ENCODE results near the gene MEIS1.

The MEIS1 gene

DNA sequence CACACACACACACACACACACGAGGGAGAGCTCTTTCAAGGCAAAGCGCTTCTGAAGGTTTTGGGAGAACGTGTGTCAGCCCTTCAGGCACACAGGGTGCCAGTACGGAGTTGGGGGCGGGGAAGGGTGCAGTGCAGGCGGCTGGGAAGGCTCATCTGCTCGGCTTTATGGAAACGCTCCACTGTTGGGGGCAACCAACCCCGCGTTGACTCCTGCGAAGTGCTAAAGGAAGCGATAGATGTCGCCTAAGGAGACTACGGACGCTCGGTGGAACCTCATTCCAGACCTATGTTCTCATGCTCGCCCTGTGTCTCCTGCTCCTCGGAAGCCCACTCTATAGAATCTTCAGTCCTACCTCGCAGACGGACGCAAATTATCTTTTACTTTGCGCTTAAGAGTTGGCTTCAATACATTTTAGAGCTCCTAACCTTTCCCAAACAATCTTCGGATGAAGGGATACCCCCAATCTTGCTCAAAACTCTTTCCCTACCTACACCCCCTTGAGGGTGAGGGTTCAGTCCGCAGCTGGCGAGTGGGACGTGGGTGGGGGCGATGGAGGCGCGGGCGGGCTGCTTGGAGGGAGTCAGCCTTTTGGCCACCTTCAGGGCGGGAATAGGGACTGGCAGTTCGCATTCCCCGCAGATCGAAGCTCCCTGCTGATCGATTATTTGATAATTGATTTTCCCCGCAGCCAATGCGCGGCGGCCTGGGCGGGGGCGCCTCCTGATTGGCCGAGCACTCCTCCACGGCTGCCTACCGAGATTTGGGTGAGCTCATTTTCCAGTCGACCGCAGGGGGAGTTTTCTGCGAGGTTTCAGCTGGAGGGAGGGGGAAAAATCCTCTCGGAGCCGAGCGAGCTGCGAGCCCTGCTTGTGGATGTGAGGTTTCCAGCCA lies 1.9 kb upstream of the MEIS1 start:
- no peak for DNase-seq

DNA sequence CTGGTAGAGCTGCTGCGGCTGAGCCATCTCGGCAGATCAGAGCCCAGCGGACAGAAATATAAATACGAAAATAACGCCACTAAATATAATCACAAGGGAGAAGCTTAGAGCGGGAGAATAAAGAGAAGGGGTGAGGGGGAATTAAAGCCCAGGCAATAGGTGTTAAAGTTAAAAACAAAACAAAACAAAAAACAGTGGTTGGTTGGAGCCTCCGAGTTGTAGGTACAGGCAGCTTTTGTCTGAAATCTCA lies 1.3 kb upstream of the MEIS1 start:
- no peak for DNase-seq

DNA sequence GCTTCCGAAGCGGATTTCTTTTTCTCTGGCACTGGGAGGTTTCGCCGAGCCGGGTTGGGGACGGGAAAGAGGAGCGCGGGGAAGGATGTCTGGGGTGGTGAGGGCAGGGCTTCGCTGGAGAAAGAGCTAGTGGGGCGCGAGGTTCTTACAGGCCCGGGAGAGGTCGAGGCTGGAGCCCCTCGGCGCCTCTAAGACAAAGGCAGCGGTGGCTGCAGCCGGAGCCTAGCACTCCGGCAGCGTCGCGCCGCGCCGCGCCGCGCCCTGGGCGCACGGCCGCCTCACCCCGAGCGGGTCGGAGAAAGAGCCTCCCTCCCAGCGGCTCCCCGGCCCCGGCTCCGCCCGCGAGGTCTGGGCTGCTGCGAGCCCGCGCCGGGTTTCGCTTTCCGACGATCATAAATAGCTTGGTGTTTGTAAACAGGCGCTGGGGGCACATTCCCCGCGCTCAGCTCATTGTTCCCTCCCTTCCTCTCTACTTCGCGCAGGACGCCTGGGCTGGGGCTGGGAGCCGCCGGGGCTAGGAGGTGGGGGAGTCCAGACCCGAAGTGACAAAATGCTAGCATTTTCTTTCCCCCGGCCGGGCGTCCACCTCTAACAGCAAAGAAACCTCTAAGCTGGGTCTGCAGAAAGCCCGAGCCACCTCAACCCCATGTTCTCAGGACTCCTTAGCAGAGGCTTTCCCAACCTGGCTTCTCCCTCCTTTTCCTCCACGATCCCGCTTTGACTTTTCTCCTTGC lies 813 bp upstream of the MEIS1 start:
- DNase-seq: no peak

DNA sequence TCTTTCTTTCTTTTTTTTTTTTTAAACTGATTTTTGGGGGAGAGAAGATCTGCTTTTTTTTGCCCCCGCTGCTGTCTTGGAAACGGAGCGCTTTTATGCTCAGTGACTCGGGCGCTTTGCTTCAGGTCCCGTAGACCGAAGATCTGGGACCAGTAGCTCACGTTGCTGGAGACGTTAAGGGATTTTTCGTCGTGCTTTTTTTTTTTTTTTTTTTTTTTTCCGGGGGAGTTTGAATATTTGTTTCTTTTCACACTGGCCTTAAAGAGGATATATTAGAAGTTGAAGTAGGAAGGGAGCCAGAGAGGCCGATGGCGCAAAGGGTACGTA lies 587 bp downstream of the MEIS1 start:
- no peak for DNase-seq

DNA sequence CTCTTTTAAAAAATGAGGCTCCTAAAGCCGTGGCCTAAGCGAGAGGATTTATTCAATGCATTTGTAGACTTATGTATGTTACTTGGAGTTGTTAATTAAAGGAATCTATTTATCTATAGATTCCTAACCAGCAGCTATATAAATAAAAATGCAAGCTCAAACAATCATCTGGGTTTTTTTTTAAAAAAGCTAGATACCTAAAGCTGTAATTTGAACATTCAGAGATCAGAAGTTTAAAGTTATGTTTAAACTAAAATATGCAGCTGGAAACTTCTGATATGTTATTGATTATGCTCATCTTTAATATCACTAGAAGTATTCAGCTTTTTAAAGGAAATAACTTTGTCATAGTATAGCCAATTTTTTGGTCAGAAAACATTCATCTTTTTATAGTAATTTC lies 1.0 kb downstream of the MEIS1 start:
- DNase-seq: no peak

DNA sequence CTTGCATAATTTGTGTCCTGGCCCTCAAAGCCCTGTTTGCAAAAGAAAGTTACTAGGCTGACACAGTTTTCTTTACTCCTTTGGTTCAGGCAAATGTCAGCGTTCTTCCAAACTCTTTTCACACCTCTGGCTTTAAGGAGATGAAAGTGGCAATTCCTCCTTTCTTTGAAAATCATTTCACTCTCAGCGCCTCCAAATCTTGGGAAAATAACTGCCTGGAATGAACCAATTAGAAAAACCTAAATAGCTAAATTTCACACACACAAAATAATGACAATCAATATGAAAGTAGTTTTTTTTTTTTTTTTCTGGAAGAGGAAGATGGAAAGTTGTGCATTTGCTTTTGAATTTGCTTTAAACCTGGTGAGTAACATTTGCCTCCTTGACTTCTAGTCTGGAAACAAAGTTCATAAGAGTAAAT lies 1.7 kb downstream of the MEIS1 start:
- DNase-seq: no peak

DNA sequence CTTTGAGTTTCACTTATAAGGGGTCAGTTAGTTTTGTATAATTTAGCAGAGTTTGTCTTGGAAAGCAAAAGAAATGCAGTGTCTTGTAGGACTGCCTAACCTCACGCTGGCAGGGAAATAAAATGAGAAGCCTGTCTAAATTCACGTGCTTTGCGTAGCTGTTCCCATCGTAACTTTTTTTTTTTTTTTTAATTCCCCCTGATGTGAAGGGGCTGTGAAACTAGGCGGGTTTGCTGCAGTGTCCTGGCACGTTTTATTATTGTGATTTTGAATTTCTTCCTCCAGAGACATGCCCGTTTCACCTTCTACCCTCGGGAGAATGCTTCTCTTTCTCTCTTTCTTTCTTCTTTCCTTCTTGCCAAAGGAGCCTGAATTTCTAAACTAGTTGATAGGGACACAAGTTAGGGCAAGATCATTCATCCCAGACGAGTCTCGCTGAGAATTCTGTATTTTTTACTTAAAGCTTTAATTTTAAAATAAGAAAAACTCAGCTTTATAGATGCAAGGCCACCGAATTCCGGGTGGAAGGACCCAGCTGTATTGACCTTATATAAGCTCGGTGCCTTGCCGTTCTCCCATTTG lies 2.3 kb downstream of the MEIS1 start:
- no peak for DNase-seq

DNA sequence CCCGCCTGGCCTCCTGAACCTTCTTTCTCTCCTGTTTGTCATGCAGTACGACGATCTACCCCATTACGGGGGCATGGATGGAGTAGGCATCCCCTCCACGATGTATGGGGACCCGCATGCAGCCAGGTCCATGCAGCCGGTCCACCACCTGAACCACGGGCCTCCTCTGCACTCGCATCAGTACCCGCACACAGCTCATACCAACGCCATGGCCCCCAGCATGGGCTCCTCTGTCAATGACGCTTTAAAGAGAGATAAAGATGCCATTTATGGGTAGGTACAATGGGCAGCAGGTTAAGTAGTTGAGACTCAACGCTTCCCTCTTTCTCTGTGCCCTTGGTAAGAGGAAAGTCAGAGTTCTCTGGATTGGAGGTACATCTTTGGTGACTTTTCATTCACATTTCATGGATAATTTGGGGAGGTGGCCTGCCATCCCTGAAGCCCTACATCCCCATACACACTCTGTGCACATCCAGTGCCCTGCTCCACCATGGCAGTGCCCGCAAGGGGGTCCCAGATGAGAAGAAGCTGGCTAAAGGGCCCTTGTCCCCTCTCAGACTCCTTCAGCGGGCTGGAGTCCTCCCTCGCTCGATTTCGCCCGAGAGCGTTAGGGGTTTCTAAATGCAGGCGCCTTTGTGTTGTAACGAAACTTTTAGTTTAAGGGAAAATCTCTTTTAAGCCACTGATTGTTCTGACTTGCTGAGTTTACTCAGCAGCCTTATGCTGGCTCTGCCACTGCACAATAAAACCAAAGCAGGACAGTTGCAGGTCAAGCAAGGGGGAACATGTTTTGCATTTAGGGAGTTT lies 3.0 kb downstream of the MEIS1 start:
- DNase-seq: no peak

DNA sequence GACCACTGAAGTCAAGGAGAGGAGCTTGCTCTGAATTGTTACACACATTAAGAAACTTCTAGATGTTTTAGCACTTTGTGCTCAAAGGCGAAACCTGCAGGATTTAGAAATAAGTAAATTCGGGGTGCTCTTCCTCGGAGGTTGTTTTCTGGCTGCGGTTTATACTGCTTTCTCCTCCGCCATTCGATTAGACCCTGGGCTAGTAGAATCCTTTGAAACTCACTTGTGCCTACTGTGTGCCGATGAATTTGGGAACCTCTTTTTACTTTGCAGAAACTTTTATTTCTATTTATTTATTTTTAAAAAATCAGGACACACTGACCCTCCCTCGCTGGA lies 3.5 kb downstream of the MEIS1 start:
- DNase-seq: no peak

DNA sequence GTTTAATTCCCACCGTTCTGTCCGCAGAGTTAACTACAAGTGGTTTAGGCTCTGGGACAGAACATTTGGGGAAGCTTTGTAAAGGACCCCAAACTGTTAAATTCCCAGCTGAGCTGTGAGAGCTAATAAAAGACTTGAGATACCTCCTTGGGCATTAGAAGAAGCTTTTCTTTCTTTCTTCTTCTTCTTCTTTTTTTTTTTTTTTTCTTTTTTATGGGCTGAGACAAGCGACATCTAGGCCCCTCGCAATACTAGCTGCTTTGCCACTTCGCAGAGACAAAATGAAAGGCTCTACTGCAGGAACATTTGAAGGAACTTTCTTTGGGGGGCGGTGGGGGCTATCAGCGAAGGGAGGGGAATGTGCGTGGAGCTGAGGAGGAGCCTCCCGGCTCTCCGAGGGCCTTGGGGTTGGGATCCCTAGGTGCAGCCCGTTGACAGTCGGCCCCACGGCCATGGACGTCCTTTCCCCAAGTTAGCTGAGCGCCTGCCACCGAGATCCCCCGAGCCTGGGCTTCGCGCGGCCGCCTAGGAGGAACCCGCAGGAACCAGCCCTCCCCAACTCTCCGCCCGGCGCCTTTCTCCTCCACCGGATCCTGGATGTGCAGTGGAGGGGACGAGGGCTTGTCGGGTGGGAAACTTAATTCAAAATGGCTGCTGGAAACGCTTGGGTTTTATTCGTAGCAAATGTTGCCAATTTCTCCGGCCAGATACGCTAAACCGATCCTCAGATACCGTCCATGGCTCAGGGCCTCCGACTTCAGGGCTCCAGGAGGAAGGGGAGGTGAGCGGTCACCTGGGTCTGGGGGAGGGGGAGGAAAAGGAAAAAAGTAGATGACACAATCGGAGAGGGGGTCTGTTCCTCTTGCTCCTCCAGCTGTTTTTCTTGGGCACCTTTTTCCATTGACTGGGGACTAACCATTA lies 4.2 kb downstream of the MEIS1 start:
- DNase-seq: no peak

DNA sequence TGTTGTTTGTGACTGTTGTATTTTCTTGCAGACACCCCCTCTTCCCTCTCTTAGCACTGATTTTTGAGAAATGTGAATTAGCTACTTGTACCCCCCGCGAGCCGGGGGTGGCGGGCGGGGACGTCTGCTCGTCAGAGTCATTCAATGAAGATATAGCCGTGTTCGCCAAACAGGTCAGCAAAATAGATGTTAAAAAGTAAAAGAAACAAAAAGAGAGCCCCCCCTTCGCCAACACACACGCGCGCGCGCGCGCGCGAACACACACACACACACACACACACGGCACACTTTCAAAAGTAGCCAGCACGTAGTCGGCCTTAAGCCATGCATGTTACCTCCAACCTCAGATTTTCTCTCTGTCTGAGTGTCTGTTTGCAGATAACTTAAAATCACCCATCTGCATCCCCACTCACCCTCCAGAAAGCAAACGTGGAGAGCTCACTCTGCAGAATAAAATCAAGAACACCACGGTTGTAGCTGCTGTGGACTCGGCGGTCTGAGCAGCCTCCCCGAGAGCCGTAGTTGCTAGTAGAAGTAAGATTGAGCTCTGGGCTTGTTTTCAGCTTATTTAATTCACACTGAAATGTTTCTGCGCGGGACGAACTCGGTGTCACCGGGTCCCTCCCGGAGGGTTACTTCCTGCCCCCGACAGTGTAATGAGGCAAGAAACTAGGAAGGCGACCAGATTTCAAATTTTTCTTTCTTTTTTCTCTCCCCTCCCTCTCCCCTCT lies 5.1 kb downstream of the MEIS1 start:
- DNase-seq: no peak

DNA sequence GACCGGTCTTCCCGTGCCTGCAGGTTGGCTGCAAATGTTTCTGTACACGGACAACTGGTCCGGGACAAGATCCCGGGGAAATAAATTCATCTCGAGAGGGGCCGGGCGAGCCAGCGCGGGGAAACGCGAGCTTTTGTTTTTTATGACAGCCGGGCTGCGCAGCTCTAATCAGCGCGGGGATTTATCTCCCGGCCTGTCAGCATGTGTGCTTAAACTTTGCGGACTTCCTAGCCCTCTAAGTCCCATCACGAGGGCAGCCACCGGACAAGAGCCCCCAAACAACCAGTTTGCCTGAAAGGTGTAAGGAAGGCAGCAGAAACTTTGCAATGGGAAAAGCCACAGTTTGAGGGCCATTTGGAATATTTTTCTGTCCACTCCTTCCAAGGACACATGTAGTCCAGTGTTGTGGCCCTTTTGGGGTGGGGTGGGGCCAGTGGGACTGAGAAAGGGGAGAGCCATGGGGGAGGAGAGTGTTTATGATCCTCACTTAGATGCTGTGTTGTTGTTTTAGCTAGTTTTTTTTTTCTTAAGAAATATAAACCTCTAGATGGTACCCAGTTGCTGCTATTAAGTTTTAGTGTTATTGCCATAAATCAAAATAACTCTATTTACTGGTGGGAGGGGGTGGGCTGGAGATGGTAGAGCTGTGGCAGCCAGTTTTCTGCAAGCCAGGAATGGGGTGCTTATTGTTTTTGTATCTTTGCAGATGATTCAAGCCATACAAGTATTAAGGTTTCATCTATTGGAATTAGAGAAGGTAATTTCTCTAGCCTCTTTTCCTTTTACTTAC lies 6.0 kb downstream of the MEIS1 start:
- DNase-seq: no peak

DNA sequence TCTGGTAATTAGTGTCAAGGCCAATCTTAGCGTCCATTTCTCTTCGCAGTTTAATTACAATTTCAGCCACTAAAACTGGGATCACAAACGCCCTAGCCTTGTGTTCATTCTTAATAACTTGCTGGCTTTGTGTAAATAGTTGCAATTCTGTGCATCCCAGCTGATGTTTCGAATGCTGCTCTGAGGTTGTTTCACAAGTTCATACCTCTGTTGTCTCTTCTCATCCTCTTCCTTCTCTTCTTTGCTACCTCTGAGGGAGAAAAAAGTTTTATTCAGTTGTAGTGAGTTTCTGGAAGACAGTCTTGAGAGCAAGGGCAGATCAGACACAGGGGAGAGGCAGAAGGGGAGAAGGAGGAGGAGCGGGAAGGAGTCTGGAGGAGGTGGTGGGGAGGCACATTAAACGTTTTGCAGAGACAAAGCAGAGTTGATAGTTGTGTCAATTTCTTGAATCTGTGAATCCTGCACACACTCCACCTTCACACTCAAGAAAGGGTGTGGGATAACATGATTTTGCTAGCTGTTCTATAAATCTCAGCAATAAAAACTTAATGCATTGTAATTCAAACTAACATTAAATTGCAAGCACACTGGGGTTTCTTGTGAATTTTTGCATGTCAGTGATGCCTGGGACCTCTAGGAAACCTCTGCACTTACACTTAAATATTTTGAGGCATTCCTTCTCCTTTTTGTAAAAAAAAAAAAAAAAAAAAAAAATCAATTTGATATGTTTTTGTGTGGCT lies 6.8 kb downstream of the MEIS1 start:
- DNase-seq: no peak

DNA sequence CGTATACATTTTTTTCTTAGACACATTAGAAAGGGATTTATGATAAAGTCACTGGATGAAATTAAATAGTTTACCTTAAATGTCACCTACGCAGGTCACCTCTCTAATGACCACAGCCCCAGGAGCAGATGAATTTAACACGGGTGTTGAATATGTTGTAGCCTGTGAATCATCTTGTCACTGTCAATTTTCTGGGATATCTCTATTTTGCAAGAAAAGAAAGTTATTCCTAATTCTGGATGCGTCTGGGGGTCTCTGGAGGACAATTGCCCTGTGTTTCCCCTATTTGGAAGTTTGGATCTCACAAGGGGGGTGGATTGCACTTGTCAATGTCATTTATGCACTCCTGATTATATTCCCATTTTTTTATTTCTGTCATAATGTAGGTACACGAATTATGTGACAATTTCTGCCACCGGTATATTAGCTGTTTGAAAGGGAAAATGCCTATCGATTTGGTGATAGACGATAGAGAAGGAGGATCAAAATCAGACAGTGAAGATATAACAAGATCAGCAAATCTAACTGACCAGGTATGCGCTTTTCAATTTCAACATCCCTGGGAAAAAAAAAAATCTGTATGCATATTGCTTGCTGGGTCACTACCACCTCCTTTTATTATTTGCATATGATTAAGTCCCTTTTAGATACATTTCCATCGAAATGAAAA lies 7.7 kb downstream of the MEIS1 start:
- no peak for DNase-seq

DNA sequence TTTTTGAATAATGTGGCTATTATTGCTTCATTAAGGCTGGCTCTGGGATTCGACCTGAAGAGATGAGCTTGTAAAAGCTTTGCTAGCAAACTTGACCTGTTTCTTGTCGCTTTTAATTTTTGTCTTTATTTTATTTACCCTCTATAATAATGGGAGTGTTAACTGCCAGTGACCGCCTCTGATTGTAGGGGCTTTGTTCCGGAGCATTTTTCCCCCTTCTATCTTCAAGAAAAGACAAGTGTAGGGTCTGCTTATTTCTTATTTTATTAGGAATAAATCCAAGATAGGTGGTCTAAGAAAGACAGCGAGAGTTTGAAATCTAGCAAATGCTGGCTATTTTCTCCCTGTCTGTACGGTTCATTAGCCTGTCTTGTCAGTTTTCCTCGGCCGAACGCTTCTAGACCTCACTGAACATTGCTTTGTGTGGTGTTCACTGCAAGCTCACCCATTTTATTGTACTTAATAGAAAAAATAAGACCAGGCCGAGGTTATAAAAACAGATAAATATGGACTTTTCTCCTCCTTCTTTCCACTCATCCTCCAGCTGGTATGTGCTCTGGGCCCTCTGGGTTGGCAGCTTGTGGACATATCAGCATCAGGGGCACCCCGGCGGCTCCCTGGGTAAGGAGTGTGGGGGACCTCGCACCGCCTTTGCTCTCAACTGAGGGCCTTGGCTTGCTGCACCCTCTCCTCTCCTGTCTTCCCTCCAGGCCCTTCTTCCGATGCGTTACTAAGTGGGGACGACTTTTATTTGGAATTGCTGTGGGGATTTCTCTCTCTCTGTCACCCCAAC lies 8.5 kb downstream of the MEIS1 start:
- DNase-seq: no peak

DNA sequence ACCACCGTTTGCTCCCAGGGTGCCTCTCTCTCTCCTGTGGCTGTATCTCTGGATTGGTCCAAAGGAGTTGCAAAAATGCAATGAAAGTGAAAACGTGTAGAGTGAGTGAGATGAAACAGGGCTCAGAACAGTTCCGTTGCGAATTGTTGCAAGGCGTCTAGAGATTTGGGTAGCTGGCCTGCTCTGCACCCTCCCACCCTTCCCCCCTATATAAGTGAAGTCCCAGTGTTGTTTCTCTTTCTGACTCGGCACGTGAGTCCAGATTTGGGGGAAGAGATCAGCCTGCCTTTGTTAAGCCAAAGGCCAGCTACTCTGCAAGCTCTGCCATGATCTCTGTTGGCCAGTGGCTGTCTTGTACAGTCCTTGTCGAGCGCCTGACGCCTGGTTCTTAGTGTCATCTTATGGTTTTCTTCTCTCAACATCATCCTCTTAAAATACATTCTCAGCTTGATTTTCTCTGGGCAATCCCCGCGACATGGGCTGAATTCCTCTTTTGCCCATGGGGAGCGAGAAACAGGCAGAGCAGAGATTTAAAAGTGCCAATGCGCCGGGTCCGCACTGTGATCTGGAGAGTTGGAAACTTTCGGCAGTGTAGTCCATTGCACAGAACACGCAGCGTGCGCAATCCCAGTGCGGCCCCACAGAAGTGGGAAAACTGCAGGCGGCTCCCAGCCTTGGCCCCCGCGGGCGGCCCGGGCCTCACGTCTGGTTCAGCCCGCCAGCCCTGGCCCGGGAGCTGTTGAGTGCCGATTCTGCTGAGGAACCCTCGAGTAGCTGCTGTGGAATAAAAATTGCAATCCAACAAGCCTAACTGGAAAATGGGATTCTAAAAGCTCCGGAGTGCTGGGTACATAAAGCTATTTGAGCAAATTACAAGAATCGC lies 9.3 kb downstream of the MEIS1 start:
- no peak for DNase-seq

DNA sequence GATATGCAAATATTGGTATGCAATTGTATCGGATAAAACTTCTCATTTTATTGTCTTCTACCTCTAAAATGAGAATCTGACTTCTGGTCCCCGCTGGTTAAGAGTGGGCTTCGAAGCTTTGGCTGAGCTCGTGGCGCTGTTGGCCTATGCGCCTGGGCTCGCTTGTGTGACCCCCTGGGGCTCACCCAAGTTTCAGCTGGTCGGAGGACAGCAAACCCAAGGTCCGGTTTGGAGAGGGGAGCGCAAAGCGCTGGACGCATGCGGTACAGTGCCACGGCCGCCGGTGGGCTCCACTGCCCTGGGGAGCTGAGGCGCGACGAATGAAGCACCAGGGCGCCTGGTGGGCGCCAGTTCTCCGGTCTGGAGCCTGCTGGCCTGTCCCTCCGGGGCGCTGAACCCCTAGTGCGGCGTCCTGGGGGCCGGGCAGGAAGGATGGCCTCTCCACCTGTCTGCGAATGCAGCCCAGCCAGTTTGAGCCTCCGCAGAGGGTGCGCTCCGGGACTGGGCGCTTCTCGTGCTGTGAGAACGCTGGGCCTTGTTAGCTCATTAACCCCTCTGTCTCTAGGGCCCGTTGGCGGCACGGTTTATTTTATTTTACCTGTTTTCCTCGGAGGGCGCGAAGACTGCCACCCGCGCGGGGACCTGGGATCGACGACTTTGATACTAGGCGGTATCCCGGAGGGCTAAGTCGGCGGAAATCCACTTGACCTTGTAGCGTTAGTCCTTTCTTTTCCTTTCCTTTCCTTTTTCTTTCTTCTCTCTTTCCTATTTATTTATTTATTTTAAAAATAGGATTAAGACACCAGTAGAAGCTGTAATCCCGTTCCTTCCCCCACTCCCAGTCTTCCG lies 10.4 kb downstream of the MEIS1 start:
- no peak for DNase-seq
